IPS-NIHi11 (cell line): ENCODE data around the gene MFSD12.
"Not testable (repeated sequence)": the region's sequence is repeated elsewhere in the genome, so short reads cannot be mapped to it uniquely, and the experiment has no call there.

ENCODE experiments used
- DNase-seq: peaks from one replicate; pipeline ENCODE4 v3.0.0; 2012; ENCODE audit warnings: mixed read lengths, low spot score

MFSD12 gene

GRCh38 chr19:3536429-3537100 is 20.8 kb downstream of the MFSD12 start:
- DNase-seq, result no peak

DNA sequence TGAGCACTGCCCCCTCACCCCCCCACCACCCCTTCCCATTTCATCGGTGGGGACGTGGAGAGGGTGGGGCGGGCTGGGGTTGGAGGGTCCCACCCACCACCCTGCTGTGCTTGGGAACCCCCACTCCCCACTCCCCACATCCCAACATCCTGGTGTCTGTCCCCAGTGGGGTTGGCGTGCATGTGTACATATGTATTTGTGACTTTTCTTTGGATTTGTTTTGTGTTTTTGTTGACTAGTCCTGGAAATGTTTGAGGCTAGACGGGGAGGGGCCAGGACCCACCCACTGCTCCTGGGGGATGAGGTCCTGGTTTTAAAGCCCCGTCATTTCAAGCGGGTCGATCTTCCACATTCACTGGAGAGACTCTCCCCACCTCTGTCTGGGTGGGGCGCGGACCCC is 21.4 kb downstream of the MFSD12 start:
- no peak for DNase-seq

DNA sequence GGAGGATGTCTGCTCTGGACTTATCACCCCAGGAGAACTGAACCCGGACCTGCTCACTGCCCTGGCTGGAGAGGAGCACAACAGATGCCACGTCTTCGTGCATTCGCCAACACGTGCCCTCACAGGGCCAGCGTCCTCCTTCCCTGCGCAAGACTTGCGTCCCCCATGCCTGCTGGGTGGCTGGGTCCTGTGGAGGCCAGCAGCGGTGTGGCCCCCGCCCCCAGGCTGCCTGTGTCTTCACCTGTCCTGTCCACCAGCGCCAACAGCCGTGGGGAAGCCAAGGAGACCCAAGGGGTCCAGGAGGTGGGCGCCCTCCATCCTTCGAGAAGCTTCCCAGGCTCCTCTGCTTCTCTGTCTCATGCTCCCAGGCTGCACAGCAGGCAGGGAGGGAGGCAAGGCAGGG is 21.8 kb downstream of the MFSD12 start:
- DNase-seq, result no peak

DNA sequence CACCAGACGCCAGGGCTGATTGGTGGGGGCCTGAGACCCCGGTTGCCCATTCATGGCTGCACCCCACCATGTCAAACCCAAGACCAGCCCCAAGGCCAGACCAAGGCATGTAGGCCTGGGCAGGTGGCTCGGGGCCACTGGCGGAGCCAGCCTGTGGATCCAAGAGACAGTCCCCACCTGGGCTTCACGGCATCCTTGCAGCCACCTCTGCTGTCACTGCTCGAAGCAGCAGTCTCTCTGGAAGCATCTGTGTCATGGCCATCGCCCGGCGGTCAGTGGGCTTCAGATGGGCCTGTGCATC is 22.2 kb downstream of the MFSD12 start:
- DNase-seq, result no peak

DNA sequence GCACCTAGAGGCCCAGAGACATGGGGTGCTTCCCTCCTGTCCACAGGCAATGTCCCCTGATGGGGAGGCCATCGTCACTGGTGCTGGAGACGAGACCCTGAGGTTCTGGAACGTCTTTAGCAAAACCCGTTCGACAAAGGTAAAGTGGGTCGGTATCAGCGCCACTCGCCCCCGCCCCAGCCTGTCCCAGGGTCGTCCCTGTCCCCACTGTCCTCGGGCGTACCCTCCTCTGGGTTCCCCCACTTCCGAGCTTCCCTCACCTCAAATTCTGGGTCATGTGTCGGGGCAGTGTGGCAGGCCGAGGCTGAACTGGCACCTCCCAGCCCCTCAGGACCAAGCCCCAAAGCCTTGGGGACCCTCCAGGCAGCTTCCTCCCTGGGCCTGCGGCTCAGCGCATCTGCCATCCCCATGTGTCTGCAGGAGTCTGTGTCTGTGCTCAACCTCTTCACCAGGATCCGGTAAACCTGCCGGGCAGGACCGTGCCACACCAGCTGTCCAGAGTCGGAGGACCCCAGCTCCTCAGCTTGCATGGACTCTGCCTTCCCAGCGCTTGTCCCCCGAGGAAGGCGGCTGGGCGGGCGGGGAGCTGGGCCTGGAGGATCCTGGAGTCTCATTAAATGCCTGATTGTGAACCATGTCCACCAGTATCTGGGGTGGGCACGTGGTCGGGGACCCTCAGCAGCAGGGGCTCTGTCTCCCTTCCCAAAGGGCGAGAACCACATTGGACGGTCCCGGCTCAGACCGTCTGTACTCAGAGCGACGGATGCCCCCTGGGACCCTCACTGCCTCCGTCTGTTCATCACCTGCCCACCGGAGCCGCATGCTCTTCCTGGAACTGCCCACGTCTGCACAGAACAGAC is 22.8 kb downstream of the MFSD12 start:
- no peak for DNase-seq

- no peak for DNase-seq
These were observed 23.7 kb downstream of the MFSD12 start for GRCh38 chr19:3533563-3534216.

DNA sequence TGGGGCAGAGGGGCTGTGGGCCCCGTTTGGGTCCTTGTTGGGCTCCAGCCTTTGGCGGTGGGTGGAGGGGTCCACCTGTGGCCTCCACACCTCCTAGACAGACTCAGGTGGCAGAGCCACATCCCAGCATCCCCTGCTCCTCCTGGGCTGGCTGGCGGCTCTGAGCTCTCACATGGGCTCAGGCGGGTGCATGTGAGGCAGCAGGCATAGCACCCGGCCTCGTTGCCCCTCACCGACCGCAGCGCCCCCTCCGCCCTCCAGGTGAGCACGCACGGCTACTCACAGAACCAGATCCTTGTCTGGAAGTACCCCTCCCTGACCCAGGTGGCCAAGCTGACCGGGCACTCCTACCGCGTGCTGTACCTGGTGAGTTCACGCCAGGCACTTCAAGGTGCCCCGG is 24.4 kb downstream of the MFSD12 start:
- DNase-seq, result no peak

- DNase-seq, result no peak
These were observed 25.1 kb downstream of the MFSD12 start for GRCh38 chr19:3532154-3532786.

- no peak for DNase-seq
These were observed 25.7 kb downstream of the MFSD12 start for GRCh38 chr19:3531716-3532115.

DNA sequence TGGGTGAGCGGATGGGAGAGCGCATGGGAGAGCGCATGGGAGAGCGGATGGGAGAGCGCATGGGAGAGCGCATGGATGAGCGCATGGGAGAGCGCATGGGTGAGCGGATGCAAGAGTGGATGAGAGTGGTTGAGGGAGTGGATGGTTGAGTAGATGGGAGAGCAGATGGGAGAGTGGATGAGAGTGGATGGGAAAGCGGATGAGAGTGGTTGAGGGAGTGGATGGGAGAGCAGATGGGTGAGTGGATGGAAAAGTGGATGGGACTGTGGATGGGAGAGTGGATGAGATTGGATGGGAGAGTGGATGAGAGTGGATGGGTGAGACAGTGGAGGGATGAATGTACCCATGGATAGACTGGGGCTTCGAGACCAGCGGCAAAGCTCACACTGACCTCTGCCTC is 27.0 kb downstream of the MFSD12 start:
- no peak for DNase-seq

- DNase-seq, result not testable (repeated sequence)
These were observed 28.1 kb downstream of the MFSD12 start for GRCh38 chr19:3529299-3529698.

- no peak for DNase-seq
These were observed 28.7 kb downstream of the MFSD12 start for GRCh38 chr19:3528539-3529211.

DNA sequence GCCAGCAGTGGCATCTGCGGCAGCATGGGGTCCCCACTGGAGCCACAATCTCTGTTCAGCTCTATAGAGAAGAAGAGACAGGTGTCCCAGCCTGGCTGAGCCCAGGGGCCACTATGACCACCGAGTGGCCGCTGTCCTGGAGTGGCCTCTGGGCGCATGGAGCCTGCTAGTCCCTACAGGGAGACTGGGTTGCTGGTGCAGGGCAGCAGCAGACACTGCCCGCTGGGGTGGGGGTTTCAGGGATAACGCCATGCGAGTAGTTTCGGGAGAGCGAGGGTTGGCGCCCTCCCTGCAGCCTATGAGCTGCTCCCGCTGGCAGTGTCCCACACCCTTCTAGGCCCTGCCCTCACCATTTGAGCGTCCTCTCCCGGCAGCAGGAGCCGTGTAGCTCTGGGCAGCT is 29.3 kb downstream of the MFSD12 start:
- no peak for DNase-seq

GRCh38 chr19:3527238-3527910 is 30.0 kb downstream of the MFSD12 start:
- DNase-seq, result no peak

DNA sequence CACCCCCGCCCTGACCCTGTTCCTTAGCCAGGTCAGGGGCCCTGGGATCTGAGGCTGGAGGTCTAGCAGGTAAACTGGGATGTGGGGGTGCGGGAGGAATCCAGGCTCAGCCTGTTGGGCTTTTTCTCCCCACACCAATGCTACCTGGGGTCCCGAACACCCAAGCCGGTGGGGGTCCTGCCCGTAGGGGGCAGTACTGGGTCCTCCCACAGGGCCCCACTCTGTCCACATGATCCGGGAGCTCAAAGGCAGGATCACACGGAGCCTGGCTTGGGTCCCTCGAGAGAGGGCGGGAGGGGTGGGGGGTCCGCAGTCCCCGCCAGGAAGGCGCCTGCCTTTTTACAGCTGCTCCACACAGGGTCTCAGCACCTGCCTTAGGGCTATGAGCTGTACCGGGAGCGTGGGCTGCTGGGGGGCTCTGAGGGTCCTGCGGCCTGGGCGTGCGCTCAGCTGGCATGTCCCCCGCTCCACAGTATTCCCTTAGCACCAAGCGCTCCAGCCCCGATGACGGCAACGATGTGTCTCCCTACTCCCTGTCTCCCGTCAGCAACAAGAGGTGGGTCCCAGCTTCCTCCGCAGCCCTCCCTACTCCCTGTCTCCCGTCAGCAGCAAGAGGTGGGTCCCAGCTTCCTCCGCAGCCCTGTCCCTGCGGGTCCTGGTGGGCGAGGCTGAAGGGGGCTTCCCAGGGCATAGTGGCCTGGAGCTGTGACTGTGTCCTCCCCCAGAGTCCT is 30.7 kb downstream of the MFSD12 start:
- no peak for DNase-seq

DNA sequence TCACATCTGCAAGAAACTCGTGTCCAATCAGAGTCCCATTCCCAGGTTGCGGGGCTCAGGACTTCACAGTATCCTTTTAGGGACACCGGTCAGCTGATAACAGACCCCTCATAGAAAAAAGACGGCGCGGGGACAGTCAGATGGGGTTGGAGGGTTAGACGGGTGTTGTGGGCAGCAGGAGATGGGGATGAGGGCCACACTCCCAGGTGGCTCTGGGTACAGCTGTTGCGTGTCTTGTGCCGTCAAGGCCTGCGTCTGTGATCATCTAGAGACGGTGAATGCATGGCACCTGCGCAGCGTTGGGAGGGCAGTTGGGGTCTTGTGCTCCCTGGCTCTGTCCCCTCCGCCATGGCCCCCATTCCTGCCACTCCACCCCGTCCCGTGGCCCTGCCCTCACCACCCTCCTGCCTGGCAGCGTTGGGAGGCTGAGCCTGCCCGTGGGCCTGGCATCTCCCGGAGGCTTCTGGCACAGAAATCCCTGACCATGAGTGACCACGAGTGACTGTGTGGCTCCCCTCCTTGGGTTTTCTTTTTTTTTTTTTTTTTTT is 32.4 kb downstream of the MFSD12 start:
- DNase-seq, result no peak

GRCh38 chr19:3524078-3524842 is 33.1 kb downstream of the MFSD12 start:
- no peak for DNase-seq

- no peak for DNase-seq
These were observed 33.9 kb downstream of the MFSD12 start for GRCh38 chr19:3523361-3524077.
